Occipital lobe (tissue), 2 donors: Measurements from ENCODE around the gene PRKCH. TPM values are rescaled to one million over a fixed set of nuclear protein-coding genes. Genes with fewer than 3 reads are reported as not detected.

ENCODE experiments used
- DNase-seq: peaks from one replicate; lab custom pipeline; 2025; lab: John Stamatoyannopoulos, UW
- total RNA-seq: library from RNA; depleted of rRNA; stranded (reverse); fragments of >200 nt; gene quantifications from one replicate; pipeline ENCODE4 v1.2.3, GENCODE V29; 2014

The PRKCH gene
- total RNA-seq, 1 donor from 2014 or later: 21.2 TPM

- no peak for DNase-seq
Observed at GRCh38 chr14:61471297-61472005, 150.1 kb downstream of the PRKCH start.

- DNase-seq: no peak
Observed at GRCh38 chr14:61472011-61472672, 150.8 kb downstream of the PRKCH start.

- no peak for DNase-seq
Observed at GRCh38 chr14:61472801-61473376, 151.5 kb downstream of the PRKCH start.

- DNase-seq: no peak
Observed at GRCh38 chr14:61474015-61474414, 152.6 kb downstream of the PRKCH start.

- no peak for DNase-seq
Observed at GRCh38 chr14:61474701-61475100, 153.3 kb downstream of the PRKCH start.

GRCh38 chr14:61475316-61475715 is 153.9 kb downstream of the PRKCH start:
- DNase-seq: no peak

- DNase-seq: no peak
Observed at GRCh38 chr14:61476105-61476753, 154.8 kb downstream of the PRKCH start.

GRCh38 chr14:61476754-61477410 is 155.5 kb downstream of the PRKCH start:
- no peak for DNase-seq

GRCh38 chr14:61477712-61478462 is 156.5 kb downstream of the PRKCH start:
- DNase-seq: no peak

- DNase-seq: no peak
Observed at GRCh38 chr14:61478971-61479473, 157.6 kb downstream of the PRKCH start.

- no peak for DNase-seq
Observed at GRCh38 chr14:61479746-61480502, 158.5 kb downstream of the PRKCH start.

GRCh38 chr14:61480704-61481285 is 159.4 kb downstream of the PRKCH start:
- DNase-seq: no peak

- no peak for DNase-seq
Observed at GRCh38 chr14:61481701-61482100, 160.3 kb downstream of the PRKCH start.

GRCh38 chr14:61482348-61483206 is 161.2 kb downstream of the PRKCH start:
- DNase-seq: no peak

- DNase-seq: no peak
Observed at GRCh38 chr14:61483476-61483875, 162.1 kb downstream of the PRKCH start.

- DNase-seq: no peak
Observed at GRCh38 chr14:61484031-61484430, 162.7 kb downstream of the PRKCH start.

GRCh38 chr14:61484826-61485584 is 163.6 kb downstream of the PRKCH start:
- no peak for DNase-seq

- no peak for DNase-seq
Observed at GRCh38 chr14:61485661-61486060, 164.3 kb downstream of the PRKCH start.
